Urinary bladder (tissue), 4 donors: ENCODE data around the gene MAML1. TPM values are rescaled to one million over a fixed set of nuclear protein-coding genes. Genes with fewer than 3 reads are reported as not detected.

Experiments used
- DNase-seq: peaks from one replicate; pipeline ENCODE4 v3.0.0-alpha.2; 2015; ENCODE audit errors: extremely low spot score
- H3K27ac ChIP-seq: one replicate; pipeline ENCODE4 v1.5.1; 2013; ENCODE audit warnings: low read depth, mild to moderate bottlenecking, moderate library complexity
- H3K36me3 ChIP-seq: one replicate; pipeline ENCODE4 v1.6.1; 2013; ENCODE audit warnings: mild to moderate bottlenecking, moderate library complexity; ENCODE audit not compliant: insufficient read depth
- H3K4me1 ChIP-seq: one replicate; pipeline ENCODE4 v1.6.1; 2013; ENCODE audit warnings: mild to moderate bottlenecking, moderate library complexity; ENCODE audit not compliant: insufficient read depth
- H3K4me3 ChIP-seq: one replicate; pipeline ENCODE4 v1.5.1; 2013; ENCODE audit warnings: low read depth, low read length
- WGBS: extraction: QIAGEN DNeasy Blood & Tissue Kit; methylation state at CpG from one replicate; pipeline ENCODE4 v1.1.7; 2013; 5-methylcytosine and 5-hydroxymethylcytosine counted together
- polyA plus RNA-seq: library from polyadenylated mRNA; stranded (reverse); fragments of 200-250 nt; gene quantifications from one replicate; pipeline ENCODE4 v1.2.3, GENCODE V29; 2013
- small RNA-seq: library from RNA; depleted of rRNA; stranded (forward); fragments of <200 nt; gene quantifications from one replicate; pipeline ENCODE3, GENCODE V24; 2014
- total RNA-seq: library from RNA; depleted of rRNA; stranded (reverse); fragments of >200 nt; gene quantifications from one replicate; pipeline ENCODE4 v1.2.3, GENCODE V29; 2014
- donor health status: healthy with polysubstance abuse.
- donor health status: healthy.

Gene MAML1
- total and polyA plus RNA-seq, 2 donors, result 14.4 to 19.8 TPM

- WGBS, result 88% methylated on average over 3 of the region's 3 CpGs
- Histone ChIP-seq H3K27ac (no peak overlapping the region), H3K4me1 (no peaks in the 10 kb centered on the region), H3K36me3 (peaks cover 3% of the 10 kb centered on the region), H3K4me3 (no peak overlapping the region)
- no peak for DNase-seq
Measured at GRCh38 chr5:179824745-179825112, 92.1 kb downstream of the MAML1 start.

- DNase-seq, result no peak
- Histone ChIP-seq H3K4me1 (no peaks in the 10 kb centered on the region), H3K4me3 (no peak overlapping the region), H3K36me3 (peaks cover 3% of the 10 kb centered on the region), H3K27ac (no peak overlapping the region)
- 84% methylated on average over 13 of the region's 13 CpGs for WGBS
Measured at GRCh38 chr5:179825655-179826182, 93.1 kb downstream of the MAML1 start.

Small RNAs within 50 kb of the gene (small RNA-seq; reads per million reads assigned to genes)
- gene MIR1229, result not detected

Other genes starting within 250 kb of the MAML1 start
- 38.0 TPM for gene RUFY1, start 182.3 kb upstream of the MAML1 start, total RNA-seq
- gene RUFY1, start 182.3 kb upstream of the MAML1 start, polyA plus RNA-seq, result 39.7 TPM
- gene HNRNPH1, start 109.2 kb upstream of the MAML1 start, total RNA-seq, result 1,016 TPM
- 241 TPM for gene HNRNPH1, start 109.2 kb upstream of the MAML1 start, polyA plus RNA-seq
- not detected for gene CBY3, start 51.8 kb upstream of the MAML1 start, total RNA-seq
- 0.11 TPM for gene CBY3, start 51.8 kb upstream of the MAML1 start, polyA plus RNA-seq
- 422 TPM for gene CANX, start 33.9 kb upstream of the MAML1 start, total RNA-seq
- 195 TPM for gene CANX, start 33.9 kb upstream of the MAML1 start, polyA plus RNA-seq
- gene LTC4S, start 61.2 kb downstream of the MAML1 start, total RNA-seq, result 1.8 TPM
- 12.8 TPM for gene LTC4S, start 61.2 kb downstream of the MAML1 start, polyA plus RNA-seq
- 38.9 TPM for gene MGAT4B, start 74.0 kb downstream of the MAML1 start, total RNA-seq
- 64.6 TPM for gene MGAT4B, start 74.0 kb downstream of the MAML1 start, polyA plus RNA-seq
- 79.3 TPM for gene SQSTM1, start 88.1 kb downstream of the MAML1 start, total RNA-seq
- gene SQSTM1, start 88.1 kb downstream of the MAML1 start, polyA plus RNA-seq, result 426 TPM
- gene MRNIP, start 126.0 kb downstream of the MAML1 start, total RNA-seq, result 30.5 TPM
- gene MRNIP, start 126.0 kb downstream of the MAML1 start, polyA plus RNA-seq, result 41.1 TPM
- gene TBC1D9B, start 175.1 kb downstream of the MAML1 start, total RNA-seq, result 46.4 TPM
- 74.1 TPM for gene TBC1D9B, start 175.1 kb downstream of the MAML1 start, polyA plus RNA-seq